Measurements from ENCODE around the gene NRF1.

NRF1 gene

DNA sequence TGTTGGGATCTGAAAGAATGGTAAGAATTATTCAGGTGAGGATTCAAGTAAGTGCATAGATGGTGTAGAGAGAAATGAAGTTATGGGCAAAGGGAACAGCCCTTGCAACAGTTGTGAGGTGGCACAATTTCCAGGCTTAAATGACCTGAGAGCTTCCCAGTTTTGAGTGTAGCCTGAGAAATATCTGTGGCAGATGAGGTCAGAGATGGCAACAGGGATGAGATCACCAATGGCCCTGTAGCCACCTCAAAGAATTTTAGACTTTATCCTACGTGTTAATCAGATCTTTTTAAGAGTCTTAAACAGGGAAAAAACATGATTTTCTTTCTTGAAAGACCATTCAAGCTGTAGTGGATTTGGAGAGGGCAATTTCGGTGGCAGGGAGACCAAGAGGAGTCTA is 1.9 kb upstream of the NRF1 start:
- DNase-seq (ENCODE audit: insufficient read length, low spot score) (no peak), FAIRE-seq (no peak)
- TF ChIP-seq, protein P1, sequence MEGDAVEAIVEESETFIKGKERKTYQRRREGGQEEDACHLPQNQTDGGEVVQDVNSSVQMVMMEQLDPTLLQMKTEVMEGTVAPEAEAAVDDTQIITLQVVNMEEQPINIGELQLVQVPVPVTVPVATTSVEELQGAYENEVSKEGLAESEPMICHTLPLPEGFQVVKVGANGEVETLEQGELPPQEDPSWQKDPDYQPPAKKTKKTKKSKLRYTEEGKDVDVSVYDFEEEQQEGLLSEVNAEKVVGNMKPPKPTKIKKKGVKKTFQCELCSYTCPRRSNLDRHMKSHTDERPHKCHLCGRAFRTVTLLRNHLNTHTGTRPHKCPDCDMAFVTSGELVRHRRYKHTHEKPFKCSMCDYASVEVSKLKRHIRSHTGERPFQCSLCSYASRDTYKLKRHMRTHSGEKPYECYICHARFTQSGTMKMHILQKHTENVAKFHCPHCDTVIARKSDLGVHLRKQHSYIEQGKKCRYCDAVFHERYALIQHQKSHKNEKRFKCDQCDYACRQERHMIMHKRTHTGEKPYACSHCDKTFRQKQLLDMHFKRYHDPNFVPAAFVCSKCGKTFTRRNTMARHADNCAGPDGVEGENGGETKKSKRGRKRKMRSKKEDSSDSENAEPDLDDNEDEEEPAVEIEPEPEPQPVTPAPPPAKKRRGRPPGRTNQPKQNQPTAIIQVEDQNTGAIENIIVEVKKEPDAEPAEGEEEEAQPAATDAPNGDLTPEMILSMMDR (IDR thresholded peaks at IDR 0.05; ENCODE audit: insufficient read depth, missing control alignments), result no peak

DNA sequence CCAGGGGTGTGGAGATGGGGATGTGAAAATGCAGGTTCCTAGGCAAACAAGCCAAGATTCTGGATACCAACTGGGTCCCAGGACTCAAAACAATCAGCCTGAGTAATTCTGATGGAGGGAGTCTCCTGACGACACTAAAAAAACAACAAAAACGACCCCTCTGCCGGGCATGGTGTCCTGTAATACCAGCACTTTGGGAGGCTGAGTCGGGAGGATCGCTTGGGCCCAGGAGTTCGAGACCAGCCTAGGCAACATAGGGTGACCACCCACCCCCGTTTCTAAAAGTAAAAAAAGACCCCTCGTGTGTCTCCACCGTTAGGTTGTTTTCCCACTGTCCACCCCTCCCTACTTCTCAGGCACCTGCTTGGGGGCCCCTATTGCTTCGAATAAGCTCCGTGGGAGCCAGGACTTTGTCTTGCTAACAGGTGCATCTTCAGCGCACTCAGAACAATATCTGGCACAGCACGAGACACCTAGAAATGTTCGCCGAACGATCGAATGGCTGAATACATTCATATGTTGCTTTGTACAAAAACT is 743 bp upstream of the NRF1 start:
- FAIRE-seq (no peak), DNase-seq (ENCODE audit: insufficient read length, low spot score) (no peak)
- TF ChIP-seq, protein P1 (IDR thresholded peaks at IDR 0.05; ENCODE audit: insufficient read depth, missing control alignments), result no peak

DNA sequence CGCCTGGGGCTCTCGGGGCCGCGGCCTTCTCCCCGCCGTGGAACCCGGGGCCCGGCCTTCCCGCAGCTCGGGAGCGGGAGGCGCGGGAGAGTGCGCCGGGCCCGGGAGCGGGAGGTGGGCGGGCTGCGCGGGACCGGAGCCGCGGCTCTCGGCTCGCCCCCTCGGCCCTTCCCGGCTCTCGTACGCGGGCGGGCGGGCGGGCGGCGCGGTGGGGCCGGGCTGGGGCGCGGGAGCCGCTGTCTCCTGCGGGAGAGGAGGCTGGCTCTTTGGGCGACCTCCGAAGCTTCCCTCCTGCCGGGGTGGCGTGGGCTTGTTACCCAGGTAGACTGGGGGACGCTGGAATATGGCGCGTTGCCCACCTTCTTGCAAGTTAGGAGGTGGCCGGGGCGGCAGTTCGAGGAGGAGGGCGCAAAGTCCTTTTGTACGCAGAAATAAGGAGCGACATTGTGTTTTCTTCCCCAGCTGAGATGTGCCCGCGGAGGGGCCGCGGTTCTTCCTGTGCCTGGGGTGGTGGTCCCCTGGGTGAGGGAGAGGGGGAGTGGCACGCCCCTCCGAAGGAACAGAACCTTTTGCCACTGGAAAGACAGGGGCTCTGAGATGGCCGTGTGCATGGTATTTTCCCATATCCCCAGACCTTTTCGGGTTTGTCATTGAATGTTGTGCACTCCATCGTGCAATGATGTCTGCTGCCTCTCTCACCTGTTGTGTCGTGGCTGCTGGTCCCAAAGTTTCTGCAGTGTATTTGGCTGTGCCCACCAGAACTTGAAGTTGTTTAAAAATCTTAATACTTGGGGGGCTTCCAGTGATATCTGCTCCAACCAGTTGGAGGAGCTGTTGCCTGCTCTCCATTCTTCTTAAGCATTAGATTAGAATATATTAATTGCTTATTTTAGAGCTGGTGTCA is 844 bp downstream of the NRF1 start:
- FAIRE-seq, result no peak
- TF ChIP-seq, protein P1 (IDR thresholded peaks at IDR 0.05; ENCODE audit: insufficient read depth, missing control alignments), result peak; percentile 59

DNA sequence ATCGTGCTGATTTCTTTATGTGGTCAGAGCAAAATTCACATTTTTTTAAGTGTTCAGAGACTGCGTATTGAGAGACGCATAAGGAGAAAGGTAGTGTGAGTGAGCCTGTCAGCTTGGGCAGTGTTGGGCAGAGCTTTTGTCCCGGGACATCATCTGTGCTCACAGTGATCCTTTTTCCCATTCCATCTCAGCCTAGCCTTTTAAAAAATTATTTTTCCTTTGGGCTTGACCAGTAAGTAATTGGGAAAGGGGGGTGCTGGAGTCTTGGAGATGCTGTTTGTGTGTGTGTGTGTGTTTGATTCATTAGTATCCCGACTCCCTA is 1.5 kb downstream of the NRF1 start:
- FAIRE-seq (no peak), DNase-seq (ENCODE audit: insufficient read length, low spot score) (no peak)
- TF ChIP-seq, protein P1 (IDR thresholded peaks at IDR 0.05; ENCODE audit: insufficient read depth, missing control alignments), result no peak

More for the DNA sequence above, 844 bp downstream of the NRF1 start:
- DNase-seq (ENCODE audit: insufficient read length, low spot score), result no peak

DNA sequence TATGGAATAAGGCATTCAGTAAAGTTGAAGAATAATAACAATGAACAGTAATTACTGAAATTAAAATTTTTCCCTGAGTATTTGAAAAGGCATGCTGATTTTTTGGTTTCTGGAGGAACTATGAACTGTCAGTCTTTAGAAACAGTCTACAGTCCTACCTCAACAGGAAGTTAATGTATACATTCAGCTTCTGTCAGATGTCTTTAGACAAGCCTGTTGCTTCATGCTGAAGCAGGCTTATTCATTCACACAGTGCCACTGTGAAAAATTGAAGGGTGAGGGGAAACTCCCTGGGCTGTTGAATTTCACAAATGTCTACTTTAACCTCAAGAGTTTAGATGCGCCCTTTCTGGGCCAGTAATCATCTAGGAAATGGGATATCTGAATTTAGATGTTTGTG is 3.5 kb downstream of the NRF1 start:
- no peak for DNase-seq (ENCODE audit: insufficient read length, low spot score)
- FAIRE-seq, result no peak
- TF ChIP-seq, protein P1 (IDR thresholded peaks at IDR 0.05; ENCODE audit: insufficient read depth, missing control alignments), result no peak

DNA sequence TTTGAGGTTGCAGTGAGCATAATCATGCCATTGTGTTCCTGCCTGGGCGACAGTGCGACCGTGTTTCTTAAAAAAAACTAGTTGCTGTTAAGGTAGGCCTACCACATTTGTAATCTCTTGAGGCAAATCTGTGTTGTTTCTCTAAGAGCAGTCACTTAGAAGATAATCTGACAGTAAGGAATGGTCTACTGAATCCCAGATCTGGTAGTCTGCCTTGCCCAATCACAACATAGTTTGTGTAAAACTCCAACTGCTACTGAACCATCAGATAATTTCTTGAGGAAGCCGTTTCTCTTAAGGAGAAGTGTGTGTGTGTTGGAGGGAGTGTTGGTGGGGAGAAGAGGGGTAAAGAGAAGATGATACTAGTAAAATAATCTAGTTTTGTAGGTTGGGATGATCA is 5.0 kb downstream of the NRF1 start:
- FAIRE-seq (no peak), DNase-seq (ENCODE audit: insufficient read length, low spot score) (no peak)
- TF ChIP-seq, protein P1 (IDR thresholded peaks at IDR 0.05; ENCODE audit: insufficient read depth, missing control alignments), result no peak

DNA sequence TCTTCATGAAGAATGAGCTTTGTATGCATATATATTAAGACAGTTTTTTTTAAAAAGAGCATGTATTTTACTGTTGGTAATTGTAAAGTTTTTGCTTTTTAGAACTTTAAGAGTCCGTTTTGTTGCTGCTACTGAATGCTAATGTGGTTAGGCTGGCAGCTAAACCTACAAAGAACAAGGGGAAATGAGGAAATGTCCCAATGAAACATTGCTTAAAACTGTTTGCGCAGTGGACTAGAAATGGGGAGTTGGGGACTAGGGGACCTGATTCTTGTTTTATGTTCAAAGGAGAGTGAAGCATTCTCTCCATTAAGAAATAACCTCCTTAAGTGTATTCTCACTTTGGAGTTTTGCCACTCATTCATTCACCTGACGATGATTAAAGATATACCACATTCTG is 5.7 kb downstream of the NRF1 start:
- FAIRE-seq (no peak), DNase-seq (ENCODE audit: insufficient read length, low spot score) (no peak)
- TF ChIP-seq, protein P1 (IDR thresholded peaks at IDR 0.05; ENCODE audit: insufficient read depth, missing control alignments), result no peak
